MM.1S (cell line): ENCODE results near the gene CCND2.

Experiments used
- DNase-seq: peaks from one replicate; pipeline ENCODE4 v3.0.0-alpha.2; 2015
- H2AFZ ChIP-seq: fragments of 300-600 bp; sonication (generic); 2 replicates; pipeline ENCODE4 v1.6.0; 2016; ENCODE audit warnings: antibody characterized with exemption, low read length
- H3F3A ChIP-seq: fragments of 300-600 bp; sonication (generic); 2 replicates; pipeline ENCODE4 v1.6.1; 2016; ENCODE audit warnings: mild to moderate bottlenecking, antibody characterized with exemption, low read length, moderate library complexity, mixed read lengths; ENCODE audit not compliant: insufficient read depth
- H3K27ac ChIP-seq: fragments of 300-600 bp; sonication (generic); 2 replicates; pipeline ENCODE4 v1.5.1; 2016; ENCODE audit warnings: mild to moderate bottlenecking, low read length
- H3K27me3 ChIP-seq: fragments of 300-600 bp; sonication (generic); replicated peaks from 2 replicates; pipeline ENCODE4 v1.6.0; 2016; ENCODE audit warnings: low read length; ENCODE audit not compliant: insufficient read depth
- H3K36me3 ChIP-seq: fragments of 300-600 bp; sonication (generic); replicated peaks from 2 replicates; pipeline ENCODE4 v1.6.1; 2016; ENCODE audit warnings: mild to moderate bottlenecking, low read length, mixed read lengths; ENCODE audit not compliant: insufficient read depth
- H3K4me1 ChIP-seq: fragments of 300-600 bp; sonication (generic); 2 replicates; pipeline ENCODE4 v1.6.1; 2016; ENCODE audit warnings: low read length, mixed read lengths
- H3K4me2 ChIP-seq: fragments of 300-600 bp; sonication (generic); 2 replicates; pipeline ENCODE4 v1.6.0; 2016; ENCODE audit warnings: low read depth, low read length
- H3K4me3 ChIP-seq: fragments of 300-600 bp; sonication (generic); 2 replicates; pipeline ENCODE4 v1.5.1; 2016; ENCODE audit warnings: low read length, mixed read lengths
- H3K79me2 ChIP-seq: fragments of 300-600 bp; sonication (generic); 2 replicates; pipeline ENCODE4 v1.6.1; 2016; ENCODE audit warnings: mixed run types, low read length, mixed read lengths
- H3K9ac ChIP-seq: fragments of 300-600 bp; sonication (generic); 2 replicates; pipeline ENCODE4 v1.6.1; 2016; ENCODE audit warnings: low read length, mixed read lengths
- H3K9me2 ChIP-seq: fragments of 300-600 bp; sonication (generic); replicated peaks from 2 replicates; pipeline ENCODE4 v1.6.1; 2016; ENCODE audit warnings: mild to moderate bottlenecking, low read length, mixed read lengths; ENCODE audit not compliant: insufficient read depth
- H3K9me3 ChIP-seq: fragments of 300-600 bp; sonication (generic); replicated peaks from 2 replicates; pipeline ENCODE4 v1.6.1; 2016; ENCODE audit warnings: mild to moderate bottlenecking, low read length, mixed read lengths; ENCODE audit not compliant: insufficient read depth
- H4K20me1 ChIP-seq: fragments of 300-600 bp; sonication (generic); 2 replicates; pipeline ENCODE4 v1.6.1; 2016; ENCODE audit warnings: mild to moderate bottlenecking, low read length, moderate library complexity, mixed read lengths; ENCODE audit not compliant: insufficient read depth
- EZH2 ChIP-seq: fragments of 300-600 bp; sonication (generic); optimal IDR thresholded peaks from 2 replicates; pipeline ENCODE3; 2017; ENCODE audit warnings: low read depth, mild to moderate bottlenecking, antibody characterized with exemption, low read length, mixed read lengths
- EZH2phosphoT487 ChIP-seq: fragments of 300-600 bp; sonication (generic); IDR thresholded peaks from 2 replicates; pipeline ENCODE4 v1.6.1; 2018; ENCODE audit warnings: antibody characterized with exemption, low read length
- TF ChIP-seq, protein P1 (sequence below): fragments of 300-600 bp; sonication (generic); IDR thresholded peaks from 2 replicates; pipeline ENCODE4 v1.5.1; 2016; ENCODE audit warnings: antibody characterized with exemption, low read length, mixed read lengths

Gene CCND2

GRCh38 chr12:4289231-4289878 is 15.8 kb downstream of the CCND2 start:
- no peak overlapping the region for H3K4me3 ChIP-seq
- H3K9me3 ChIP-seq: no peaks in the 10 kb centered on the region
- peaks cover 92% of the 10 kb centered on the region for H3F3A ChIP-seq
- H3K36me3 ChIP-seq: peaks cover 42% of the 10 kb centered on the region
- no peaks in the 10 kb centered on the region for H3K9me2 ChIP-seq
- peaks cover 96% of the 10 kb centered on the region for H4K20me1 ChIP-seq
- DNase-seq: no peak
- H3K27me3 ChIP-seq: no peaks in the 10 kb centered on the region
- TF ChIP-seq EZH2phosphoT487 (no peak), EZH2 (no peak)
- TF ChIP-seq, protein P1, sequence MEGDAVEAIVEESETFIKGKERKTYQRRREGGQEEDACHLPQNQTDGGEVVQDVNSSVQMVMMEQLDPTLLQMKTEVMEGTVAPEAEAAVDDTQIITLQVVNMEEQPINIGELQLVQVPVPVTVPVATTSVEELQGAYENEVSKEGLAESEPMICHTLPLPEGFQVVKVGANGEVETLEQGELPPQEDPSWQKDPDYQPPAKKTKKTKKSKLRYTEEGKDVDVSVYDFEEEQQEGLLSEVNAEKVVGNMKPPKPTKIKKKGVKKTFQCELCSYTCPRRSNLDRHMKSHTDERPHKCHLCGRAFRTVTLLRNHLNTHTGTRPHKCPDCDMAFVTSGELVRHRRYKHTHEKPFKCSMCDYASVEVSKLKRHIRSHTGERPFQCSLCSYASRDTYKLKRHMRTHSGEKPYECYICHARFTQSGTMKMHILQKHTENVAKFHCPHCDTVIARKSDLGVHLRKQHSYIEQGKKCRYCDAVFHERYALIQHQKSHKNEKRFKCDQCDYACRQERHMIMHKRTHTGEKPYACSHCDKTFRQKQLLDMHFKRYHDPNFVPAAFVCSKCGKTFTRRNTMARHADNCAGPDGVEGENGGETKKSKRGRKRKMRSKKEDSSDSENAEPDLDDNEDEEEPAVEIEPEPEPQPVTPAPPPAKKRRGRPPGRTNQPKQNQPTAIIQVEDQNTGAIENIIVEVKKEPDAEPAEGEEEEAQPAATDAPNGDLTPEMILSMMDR: no peak
- H3K27ac ChIP-seq: no peak overlapping the region
- no peak overlapping the region for H3K4me2 ChIP-seq
- H2AFZ ChIP-seq: no peak overlapping the region
- no peaks in the 10 kb centered on the region; the same call in 1 of the 2 replicates for H3K4me1 ChIP-seq
- no peak overlapping the region for H3K9ac ChIP-seq
- H3K79me2 ChIP-seq: peaks cover 100% of the 10 kb centered on the region

- Histone ChIP-seq H3K9me2 (no peaks in the 10 kb centered on the region), H3K27ac (no peak overlapping the region), H2AFZ (no peak overlapping the region), H3K4me2 (no peak overlapping the region), H4K20me1 (peaks cover 99% of the 10 kb centered on the region), H3K4me3 (no peak overlapping the region), H3K4me1 (no peaks in the 10 kb centered on the region; the same call in 1 of the 2 replicates), H3K79me2 (peaks cover 100% of the 10 kb centered on the region), H3K9ac (no peak overlapping the region), H3K27me3 (no peaks in the 10 kb centered on the region), H3K36me3 (peaks cover 47% of the 10 kb centered on the region), H3F3A (peaks cover 93% of the 10 kb centered on the region), H3K9me3 (no peaks in the 10 kb centered on the region)
- DNase-seq: no peak
- TF ChIP-seq, protein P1: no peak
- TF ChIP-seq EZH2phosphoT487 (no peak), EZH2 (no peak)
Observed at GRCh38 chr12:4289998-4290790, 16.6 kb downstream of the CCND2 start.

DNA sequence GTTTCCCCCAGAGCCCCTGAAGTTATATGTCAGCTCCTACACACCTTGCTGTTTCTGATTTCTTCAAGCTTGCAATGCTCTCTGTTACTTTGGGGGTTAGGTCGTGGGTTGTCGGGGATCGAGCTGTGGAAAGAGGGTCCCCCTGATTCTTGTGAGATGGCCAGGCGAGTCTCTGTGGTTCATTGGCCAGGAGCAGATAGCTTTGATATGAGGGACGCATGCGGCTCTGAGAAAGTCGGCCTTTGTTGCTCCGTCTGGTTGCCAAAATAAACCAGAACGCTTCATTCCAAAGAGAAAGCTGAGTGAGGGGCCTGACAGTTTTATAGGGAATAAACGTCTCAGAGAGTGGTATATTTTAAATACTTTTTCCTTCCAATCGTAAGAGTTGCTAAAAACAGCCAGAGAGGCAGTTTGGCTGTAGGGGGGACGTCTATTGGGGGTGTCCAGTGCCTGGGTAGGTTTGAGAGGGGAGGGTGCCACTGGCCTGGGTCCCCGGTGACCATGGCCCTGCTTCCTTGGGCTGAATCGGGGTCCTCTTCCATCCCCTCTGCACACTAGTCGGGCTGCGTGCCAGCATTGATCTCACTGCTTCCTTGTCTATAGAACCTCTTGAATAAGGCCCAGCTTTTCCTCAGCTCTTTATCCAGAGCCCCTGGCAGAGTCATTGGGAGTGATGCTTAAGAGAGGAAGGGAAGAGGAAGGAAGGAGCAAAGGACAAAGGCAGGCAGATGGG is 18.9 kb downstream of the CCND2 start:
- Histone ChIP-seq H3K4me1 (no peaks in the 10 kb centered on the region; the same call in 1 of the 2 replicates), H3K4me2 (no peak overlapping the region), H3K9me3 (no peaks in the 10 kb centered on the region), H2AFZ (no peak overlapping the region), H3K27ac (no peak overlapping the region), H4K20me1 (peaks cover 94% of the 10 kb centered on the region), H3K4me3 (no peak overlapping the region), H3K36me3 (peaks cover 48% of the 10 kb centered on the region), H3K9ac (no peak overlapping the region), H3K27me3 (no peaks in the 10 kb centered on the region), H3K9me2 (no peaks in the 10 kb centered on the region), H3F3A (peaks cover 89% of the 10 kb centered on the region), H3K79me2 (peaks cover 96% of the 10 kb centered on the region)
- DNase-seq: no peak
- TF ChIP-seq EZH2 (no peak), EZH2phosphoT487 (no peak)
- TF ChIP-seq, protein P1: no peak
